MCF 10A (cell line): ENCODE results near the gene HECW1. TPM values are rescaled to one million over a fixed set of nuclear protein-coding genes. Genes with fewer than 3 reads are reported as not detected.

Experiments used
- BruUV-seq: library from RNA; stranded (reverse); fragments of 400-500 nt; replicated peaks from 2 replicates; lab custom pipeline; 2021; lab: Mats Ljungman, UMichigan
- CTCF ChIA-PET: fragments of 300-600 bp; sonication (Branson Sonifier 250); formaldehyde crosslinking; extraction: SDS; loops from one replicate; lab custom pipeline; 2021; ENCODE audit warnings: antibody characterized with exemption, inconsistent platforms; lab: Yijun Ruan, JAX
- POLR2A ChIA-PET: fragments of 300-600, 350-650 bp; sonication (Branson Sonifier 250); formaldehyde crosslinking; extraction: SDS; loops from one replicate; lab custom pipeline; 2020; ENCODE audit warnings: antibody characterized with exemption, inconsistent platforms; lab: Yijun Ruan, JAX
- DNase-seq: peaks from one replicate; pipeline ENCODE4 v3.0.0-alpha.2; 2018; ENCODE audit not compliant: unreplicated experiment
- H3K27ac Mint-ChIP-seq: one replicate; pipeline ENCODE4 v1.8.0; 2022; ENCODE audit warnings: mild to moderate bottlenecking, low read depth, mixed read lengths; ENCODE audit not compliant: unreplicated experiment
- H3K27me3 Mint-ChIP-seq: one replicate; pipeline ENCODE4 v1.8.0; 2022; ENCODE audit warnings: mixed read lengths; ENCODE audit not compliant: insufficient read depth, unreplicated experiment
- H3K36me3 Mint-ChIP-seq: one replicate; pipeline ENCODE4 v1.8.0; 2022; ENCODE audit warnings: mild to moderate bottlenecking, moderate library complexity, mixed read lengths; ENCODE audit not compliant: insufficient read depth, unreplicated experiment
- H3K4me1 Mint-ChIP-seq: one replicate; pipeline ENCODE4 v1.8.0; 2022; ENCODE audit warnings: mixed read lengths; ENCODE audit not compliant: insufficient read depth, unreplicated experiment
- H3K4me3 Mint-ChIP-seq: one replicate; pipeline ENCODE4 v1.8.0; 2022; ENCODE audit warnings: mild to moderate bottlenecking, moderate library complexity, mixed read lengths; ENCODE audit not compliant: unreplicated experiment
- H3K9me3 Mint-ChIP-seq: one replicate; pipeline ENCODE4 v1.8.0; 2022; ENCODE audit warnings: mixed read lengths; ENCODE audit not compliant: unreplicated experiment
- intact Hi-C: fragments of 100-400 bp; cut with micrococcal nuclease; formaldehyde crosslinking; loops from 2 replicates; pipeline ENCODE4 v1.14.1; 2022
- total RNA-seq: library from RNA; stranded (reverse); gene quantifications from 2 replicates; pipeline ENCODE4 v1.2.3, GENCODE V29; 2022
- TF ChIP-seq, protein P1 (sequence below): fragments of 200-600 bp; IDR thresholded peaks from one replicate; pipeline ENCODE4 v1.8.0; 2022; ENCODE audit warnings: antibody characterized with exemption, mild to moderate bottlenecking; ENCODE audit not compliant: unreplicated experiment

Gene HECW1
- total RNA-seq, 1 experiment from 2014 or later, result not detected

DNA sequence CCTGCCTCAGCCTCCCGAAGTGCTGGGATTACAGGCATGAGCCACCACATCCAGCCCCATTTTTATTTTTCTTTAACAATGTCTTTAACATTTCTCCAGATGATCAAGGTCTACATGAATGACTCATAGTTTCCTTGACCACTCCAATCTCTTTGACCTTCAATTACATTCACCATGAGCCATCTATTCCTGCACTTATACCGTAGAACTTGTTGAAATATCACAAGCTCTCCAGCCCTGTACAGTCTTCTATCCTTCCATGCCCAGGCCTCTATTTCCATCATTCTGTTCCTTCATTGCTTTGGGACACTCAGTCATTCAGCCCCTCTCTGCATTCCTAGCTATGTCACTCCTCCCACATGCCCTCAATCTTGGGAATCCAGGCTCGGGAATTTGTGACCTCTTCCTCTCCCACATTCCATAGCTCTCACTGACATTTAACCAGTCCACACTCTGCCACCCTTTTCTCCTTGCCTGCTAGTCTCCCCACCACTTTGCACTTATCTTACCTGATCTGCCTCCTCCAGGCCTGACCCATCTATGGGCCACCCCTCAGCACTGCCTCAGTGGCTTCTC lies 318.7 kb downstream of the HECW1 start:
- ChIA-PET POLR2A (interaction anchor here (0.9 to 1.0 kb wide), 2 partner anchors 9 to 68 kb away, joined by 3 read pairs; no protein-coding TSS in a partner anchor), CTCF (interaction anchor here (1.7 kb wide), 1 partner anchor 9 kb away, joined by 11 read pairs; no protein-coding TSS in a partner anchor)
- Mint-ChIP-seq H3K27me3 (no peaks in the 10 kb centered on the region), H3K9me3 (no peaks in the 10 kb centered on the region), H3K4me3 (no peak overlapping the region), H3K4me1 (no peaks in the 10 kb centered on the region), H3K36me3 (peaks cover 4% of the 10 kb centered on the region), H3K27ac (no peak overlapping the region)
- TF ChIP-seq, protein P1, sequence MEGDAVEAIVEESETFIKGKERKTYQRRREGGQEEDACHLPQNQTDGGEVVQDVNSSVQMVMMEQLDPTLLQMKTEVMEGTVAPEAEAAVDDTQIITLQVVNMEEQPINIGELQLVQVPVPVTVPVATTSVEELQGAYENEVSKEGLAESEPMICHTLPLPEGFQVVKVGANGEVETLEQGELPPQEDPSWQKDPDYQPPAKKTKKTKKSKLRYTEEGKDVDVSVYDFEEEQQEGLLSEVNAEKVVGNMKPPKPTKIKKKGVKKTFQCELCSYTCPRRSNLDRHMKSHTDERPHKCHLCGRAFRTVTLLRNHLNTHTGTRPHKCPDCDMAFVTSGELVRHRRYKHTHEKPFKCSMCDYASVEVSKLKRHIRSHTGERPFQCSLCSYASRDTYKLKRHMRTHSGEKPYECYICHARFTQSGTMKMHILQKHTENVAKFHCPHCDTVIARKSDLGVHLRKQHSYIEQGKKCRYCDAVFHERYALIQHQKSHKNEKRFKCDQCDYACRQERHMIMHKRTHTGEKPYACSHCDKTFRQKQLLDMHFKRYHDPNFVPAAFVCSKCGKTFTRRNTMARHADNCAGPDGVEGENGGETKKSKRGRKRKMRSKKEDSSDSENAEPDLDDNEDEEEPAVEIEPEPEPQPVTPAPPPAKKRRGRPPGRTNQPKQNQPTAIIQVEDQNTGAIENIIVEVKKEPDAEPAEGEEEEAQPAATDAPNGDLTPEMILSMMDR, result no peak
- intact Hi-C loops, result no loop called here
- no TSS peak for BruUV-seq
- no peak for DNase-seq

DNA sequence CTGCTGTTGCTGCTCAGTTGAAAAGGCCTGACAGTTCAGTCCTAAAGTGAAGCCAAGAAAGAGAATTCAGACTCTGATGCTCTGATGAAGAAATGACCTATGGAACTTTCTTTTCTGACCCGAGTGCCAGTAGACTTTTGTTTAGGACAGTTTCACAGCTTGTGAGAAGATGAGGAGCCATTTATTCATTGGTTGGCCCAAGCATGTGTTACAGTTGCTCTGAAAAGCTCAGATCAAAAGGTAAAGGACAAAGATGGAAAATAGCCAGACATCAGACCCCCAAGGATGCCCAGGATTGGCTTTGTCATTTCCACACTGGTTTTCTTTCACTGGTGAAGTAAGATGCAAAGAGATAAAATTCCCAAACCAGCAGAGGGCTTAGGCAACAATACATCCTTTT lies 321.2 kb downstream of the HECW1 start:
- Mint-ChIP-seq H3K36me3 (peaks cover 4% of the 10 kb centered on the region), H3K27me3 (no peaks in the 10 kb centered on the region), H3K27ac (no peak overlapping the region), H3K9me3 (no peaks in the 10 kb centered on the region), H3K4me3 (no peak overlapping the region), H3K4me1 (no peaks in the 10 kb centered on the region)
- POLR2A ChIA-PET, result interaction anchor here (0.7 to 1.0 kb wide), 2 partner anchors 56 to 501 kb away, joined by 3 to 4 read pairs; no protein-coding TSS in a partner anchor
- intact Hi-C loops, result no loop called here
- TF ChIP-seq, protein P1, result no peak
- CTCF ChIA-PET, result interaction anchor here (0.6 to 0.7 kb wide), 2 partner anchors 8 kb away, joined by 3 to 4 read pairs; no protein-coding TSS in a partner anchor
- no TSS peak for BruUV-seq
- no peak for DNase-seq

DNA sequence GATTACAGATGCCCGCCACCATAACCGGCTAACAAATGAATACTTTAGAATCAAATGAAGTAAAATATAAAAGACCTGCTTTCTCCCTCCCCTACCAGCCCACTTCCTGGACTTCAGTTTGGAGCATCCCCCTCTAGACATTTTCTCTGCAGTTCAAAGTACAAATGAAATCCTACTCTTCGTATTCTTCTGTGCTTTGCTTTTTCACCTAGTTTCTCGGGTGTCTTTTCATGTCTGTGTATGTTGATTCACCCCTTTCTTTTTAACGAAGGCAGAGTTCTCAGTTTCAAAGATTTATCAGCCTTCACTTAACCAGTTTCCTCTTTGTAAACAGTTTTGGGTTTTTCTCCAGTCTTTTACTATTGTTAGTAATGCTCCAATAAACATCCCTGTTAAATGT lies 324.6 kb downstream of the HECW1 start:
- ChIA-PET POLR2A (no interaction called here), CTCF (no interaction called here)
- H3K36me3 Mint-ChIP-seq, result no peaks in the 10 kb centered on the region
- DNase-seq, result no peak
- H3K4me3 Mint-ChIP-seq, result no peak overlapping the region
- H3K9me3 Mint-ChIP-seq, result no peaks in the 10 kb centered on the region
- intact Hi-C loops, result no loop called here
- H3K27me3 Mint-ChIP-seq, result no peaks in the 10 kb centered on the region
- TF ChIP-seq, protein P1, result no peak
- BruUV-seq, result no TSS peak
- H3K4me1 Mint-ChIP-seq, result no peaks in the 10 kb centered on the region
- no peak overlapping the region for H3K27ac Mint-ChIP-seq

DNA sequence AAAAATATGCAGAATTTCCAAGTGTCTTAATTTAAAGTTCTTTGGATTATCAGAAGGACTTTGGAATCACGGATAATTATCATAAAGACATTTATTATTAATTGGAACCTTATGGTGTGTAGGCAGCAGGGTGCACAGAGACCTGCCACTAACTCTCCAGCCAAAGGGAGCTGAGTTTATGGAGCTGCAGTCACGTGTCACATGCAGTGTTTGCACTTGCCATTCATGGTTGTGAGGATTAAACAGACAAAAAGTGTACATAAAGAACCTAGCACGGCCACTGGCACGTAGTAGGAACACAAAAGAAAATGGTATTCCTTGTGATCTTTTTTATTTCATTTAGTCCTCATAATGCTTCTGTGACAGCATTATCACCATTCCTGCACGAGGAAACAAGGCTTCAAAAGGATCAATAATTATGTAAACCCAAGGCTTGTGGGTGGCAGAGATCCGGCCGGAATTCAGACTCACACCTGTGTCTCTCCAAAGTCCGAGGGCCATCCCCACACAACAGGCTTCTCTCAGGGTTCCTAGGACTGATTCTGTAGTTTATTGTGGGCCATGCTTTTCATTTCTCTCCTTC lies 326.5 kb downstream of the HECW1 start:
- Mint-ChIP-seq H3K36me3 (no peaks in the 10 kb centered on the region), H3K9me3 (no peaks in the 10 kb centered on the region), H3K27ac (no peak overlapping the region), H3K27me3 (no peaks in the 10 kb centered on the region), H3K4me3 (no peak overlapping the region), H3K4me1 (no peaks in the 10 kb centered on the region)
- no peak for DNase-seq
- no TSS peak for BruUV-seq
- TF ChIP-seq, protein P1, result no peak
- POLR2A ChIA-PET, result interaction anchor here (0.9 to 1.6 kb wide), 2 partner anchors 330 to 507 kb away, joined by 3 read pairs; partner anchors contain the start of genes MRPL32 and PSMA2
- CTCF ChIA-PET, result interaction anchor here (0.6 to 10.1 kb wide), 35 partner anchors 9 to 1594 kb away, joined by 3 to 65 read pairs (median 4); partner anchors contain the start of gene STK17A
- intact Hi-C loops, result loop anchor here (1.0 kb wide), 2 partner anchors 178 to 498 kb away; no protein-coding TSS in a partner anchor
